Loucy (cell line): Measurements from ENCODE around the gene EGFL7.

Experiments
- H2AFZ ChIP-seq: fragments of 200-600 bp; sonication (generic); 2 replicates; pipeline ENCODE4 v1.6.0; 2016; ENCODE audit warnings: antibody characterized with exemption, mild to moderate bottlenecking, low read length, moderate library complexity
- H3F3A ChIP-seq: fragments of 200-600 bp; 2 replicates; pipeline ENCODE4 v1.6.0; 2016; ENCODE audit warnings: antibody characterized with exemption, low read depth, mild to moderate bottlenecking
- H3K27me3 ChIP-seq: fragments of 200-600 bp; sonication (generic); 2 replicates; pipeline ENCODE4 v1.6.1; 2014; ENCODE audit warnings: low read length, mild to moderate bottlenecking; ENCODE audit not compliant: insufficient read depth, poor library complexity, severe bottlenecking
- H3K36me3 ChIP-seq: fragments of 200-600 bp; sonication (generic); 2 replicates; pipeline ENCODE4 v1.6.1; 2016; ENCODE audit warnings: low read length; ENCODE audit not compliant: insufficient read depth
- H3K4me1 ChIP-seq: fragments of 200-600 bp; sonication (generic); 2 replicates; pipeline ENCODE4 v1.5.1; 2014; ENCODE audit warnings: low read length, mild to moderate bottlenecking; ENCODE audit not compliant: insufficient read depth, poor library complexity, severe bottlenecking
- H3K4me2 ChIP-seq: fragments of 200-600 bp; sonication (generic); 2 replicates; pipeline ENCODE4 v1.6.0; 2014; ENCODE audit warnings: antibody characterized with exemption, low read length, low read depth, mild to moderate bottlenecking; ENCODE audit not compliant: poor library complexity, severe bottlenecking
- H3K4me3 ChIP-seq: fragments of 200-600 bp; sonication (generic); 2 replicates; pipeline ENCODE4 v1.5.1; 2014; ENCODE audit warnings: low read length, mild to moderate bottlenecking, mixed read lengths; ENCODE audit not compliant: poor library complexity, severe bottlenecking
- H3K79me2 ChIP-seq: fragments of 200-600 bp; sonication (generic); 2 replicates; pipeline ENCODE4 v1.6.1; 2014; ENCODE audit warnings: low read length; ENCODE audit not compliant: insufficient read depth
- H3K9ac ChIP-seq: fragments of 200-600 bp; sonication (generic); 2 replicates; pipeline ENCODE4 v1.6.0; 2014; ENCODE audit warnings: mild to moderate bottlenecking, low read depth, low read length, moderate library complexity; ENCODE audit not compliant: poor library complexity, severe bottlenecking
- H3K9me2 ChIP-seq: fragments of 200-600 bp; sonication (generic); replicated peaks from 2 replicates; pipeline ENCODE4 v1.6.1; 2016; ENCODE audit warnings: low read depth, low read length, mixed read lengths
- H3K9me3 ChIP-seq: fragments of 200-600 bp; sonication (generic); 2 replicates; pipeline ENCODE4 v1.6.1; 2014; ENCODE audit warnings: mild to moderate bottlenecking, antibody characterized with exemption, low read length, low read depth; ENCODE audit not compliant: insufficient read depth
- H4K20me1 ChIP-seq: fragments of 200-600 bp; sonication (generic); 2 replicates; pipeline ENCODE4 v1.6.0; 2014; ENCODE audit warnings: antibody characterized with exemption, low read length, mild to moderate bottlenecking; ENCODE audit not compliant: insufficient read depth, poor library complexity, severe bottlenecking
- CTCF ChIP-seq: fragments of 200-600 bp; sonication (generic); conservative IDR thresholded peaks from 2 replicates; pipeline ENCODE4 v1.5.1; 2014; ENCODE audit warnings: mild to moderate bottlenecking, antibody characterized with exemption, low read length
- EZH2phosphoT487 ChIP-seq: fragments of 200-600 bp; IDR thresholded peaks from 2 replicates; pipeline ENCODE4 v1.6.1; 2018; ENCODE audit warnings: antibody characterized with exemption, mild to moderate bottlenecking, moderate library complexity, borderline replicate concordance

EGFL7 gene

DNA sequence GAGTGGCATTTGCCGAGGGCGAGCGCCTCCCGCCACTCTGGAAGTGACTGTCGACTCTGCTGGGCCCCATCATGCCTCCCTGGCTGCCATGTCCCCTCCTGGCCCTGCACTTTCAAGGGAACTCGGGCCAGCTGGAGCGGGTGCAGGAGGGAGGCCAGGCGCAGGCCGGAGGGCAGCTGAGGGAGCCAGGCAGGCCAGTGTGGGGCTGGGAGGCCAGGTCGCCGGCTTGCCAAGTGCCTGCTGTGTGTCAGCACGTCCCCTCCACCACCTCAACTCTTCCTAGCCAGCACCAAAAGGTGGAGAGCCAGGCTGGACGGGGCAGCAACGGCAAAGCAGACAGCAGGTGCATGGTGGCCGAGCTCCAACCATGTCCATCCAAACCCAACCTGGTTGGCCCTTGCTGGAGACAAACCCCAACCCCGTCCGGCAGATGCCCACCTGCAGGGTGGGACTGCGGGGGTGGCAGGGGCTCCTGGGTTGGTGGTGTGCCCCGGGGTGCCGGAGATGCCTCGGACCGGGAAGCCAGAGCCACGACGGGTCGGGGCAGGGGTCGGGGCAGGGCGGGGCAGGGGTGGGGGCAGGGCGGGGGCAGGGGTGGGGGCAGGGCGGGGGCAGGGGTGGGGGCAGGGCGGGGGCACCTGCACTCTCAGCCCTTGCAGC lies 36.5 kb upstream of the EGFL7 start:
- Histone ChIP-seq H3K4me3 (no peak overlapping the region), H3K9me2 (no peaks in the 10 kb centered on the region), H3K9me3 (no peaks in the 10 kb centered on the region), H3K27me3 (no peaks in the 10 kb centered on the region), H3K9ac (no peak overlapping the region), H3K4me2 (no peak overlapping the region), H3K4me1 (no peaks in the 10 kb centered on the region), H3K79me2 (no peaks in the 10 kb centered on the region), H2AFZ (no peak overlapping the region), H3K36me3 (no peaks in the 10 kb centered on the region), H4K20me1 (no peaks in the 10 kb centered on the region), H3F3A (no peaks in the 10 kb centered on the region)
- TF ChIP-seq EZH2phosphoT487 (no peak), CTCF (no peak)

- no peak overlapping the region for H3K4me3 ChIP-seq
- H3K27me3 ChIP-seq, result no peaks in the 10 kb centered on the region
- no peak overlapping the region for H2AFZ ChIP-seq
- H3K9me2 ChIP-seq, result no peaks in the 10 kb centered on the region
- H3K79me2 ChIP-seq, result no peaks in the 10 kb centered on the region
- H3F3A ChIP-seq, result no peaks in the 10 kb centered on the region
- no peak overlapping the region for H3K9ac ChIP-seq
- H3K9me3 ChIP-seq, result no peaks in the 10 kb centered on the region
- TF ChIP-seq EZH2phosphoT487, result no peak
- TF ChIP-seq CTCF, result no peak
- no peaks in the 10 kb centered on the region for H3K36me3 ChIP-seq
- H4K20me1 ChIP-seq, result no peaks in the 10 kb centered on the region
- no peak overlapping the region for H3K4me2 ChIP-seq
- H3K4me1 ChIP-seq, result no peaks in the 10 kb centered on the region
Measured at GRCh38 chr9:136626740-136627642, 35.7 kb upstream of the EGFL7 start.

- H3K4me2 ChIP-seq, result no peak overlapping the region
- H3K27me3 ChIP-seq, result no peaks in the 10 kb centered on the region
- H3F3A ChIP-seq, result no peaks in the 10 kb centered on the region
- H3K79me2 ChIP-seq, result no peaks in the 10 kb centered on the region
- no peaks in the 10 kb centered on the region for H3K9me2 ChIP-seq
- H3K9ac ChIP-seq, result no peak overlapping the region
- TF ChIP-seq EZH2phosphoT487 (no peak), CTCF (no peak)
- no peaks in the 10 kb centered on the region for H3K36me3 ChIP-seq
- no peaks in the 10 kb centered on the region for H3K9me3 ChIP-seq
- H2AFZ ChIP-seq, result no peak overlapping the region
- H4K20me1 ChIP-seq, result no peaks in the 10 kb centered on the region
- no peak overlapping the region for H3K4me3 ChIP-seq
- H3K4me1 ChIP-seq, result no peaks in the 10 kb centered on the region
Measured at GRCh38 chr9:136627703-136628102, 35.0 kb upstream of the EGFL7 start.
